BE2C (cell line): Measurements from ENCODE around the gene VAPA.

Source experiments
- DNase-seq: peaks from one replicate; pipeline ENCODE4 v3.0.0-alpha.2; 2020
- H3K27me3 ChIP-seq: fragments of 250-450 bp; sonication (Bioruptor Pico); 2 replicates; pipeline ENCODE4 v1.5.1; 2020; ENCODE audit warnings: mild to moderate bottlenecking
- H3K36me3 ChIP-seq: fragments of 250-450 bp; sonication (Bioruptor Pico); 2 replicates; pipeline ENCODE4 v1.5.1; 2020; ENCODE audit warnings: mild to moderate bottlenecking
- H3K4me1 ChIP-seq: fragments of 250-450 bp; sonication (Bioruptor Pico); 2 replicates; pipeline ENCODE4 v1.5.1; 2020
- H3K4me3 ChIP-seq: 2 replicates; pipeline ENCODE4 v1.5.1; 2011; ENCODE audit warnings: low read depth, low read length
- H3K9me3 ChIP-seq: fragments of 250-450 bp; sonication (Bioruptor Pico); 2 replicates; pipeline ENCODE4 v1.5.1; 2020
- TF ChIP-seq, protein P1 (sequence below): IDR thresholded peaks from 2 replicates; pipeline ENCODE4 v1.5.1; 2012; ENCODE audit warnings: mild to moderate bottlenecking, low read depth, low read length

The VAPA gene

DNA sequence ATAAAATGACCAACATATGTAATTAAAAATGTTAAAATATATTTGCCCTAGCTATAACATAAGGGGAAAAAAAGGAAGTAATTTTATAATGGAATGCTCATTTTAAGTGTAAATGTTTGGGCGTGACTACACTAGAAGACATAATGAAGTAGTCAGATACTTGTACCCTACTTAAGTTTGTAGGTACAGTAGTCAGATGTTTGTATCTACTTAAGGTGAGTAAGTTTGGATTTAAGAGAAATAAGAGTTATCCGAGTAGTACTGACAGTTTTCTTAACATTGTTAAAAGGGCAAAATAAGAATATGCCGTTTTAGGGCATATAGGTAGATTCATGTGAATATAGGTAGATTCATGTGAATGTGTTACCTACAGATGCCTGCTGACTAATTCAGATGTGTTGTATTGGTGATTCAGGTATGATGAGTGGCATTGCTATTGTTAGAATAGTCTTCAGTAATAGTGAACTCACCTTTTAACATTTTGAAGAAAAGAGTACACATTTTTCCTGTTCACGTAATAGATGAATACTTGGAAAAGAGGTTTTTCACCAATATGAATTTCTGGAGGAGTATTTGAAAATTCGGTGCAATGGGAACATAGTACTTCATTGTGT is 14.9 kb downstream of the VAPA start:
- H3K27me3 ChIP-seq: no peaks in the 10 kb centered on the region
- TF ChIP-seq, protein P1, sequence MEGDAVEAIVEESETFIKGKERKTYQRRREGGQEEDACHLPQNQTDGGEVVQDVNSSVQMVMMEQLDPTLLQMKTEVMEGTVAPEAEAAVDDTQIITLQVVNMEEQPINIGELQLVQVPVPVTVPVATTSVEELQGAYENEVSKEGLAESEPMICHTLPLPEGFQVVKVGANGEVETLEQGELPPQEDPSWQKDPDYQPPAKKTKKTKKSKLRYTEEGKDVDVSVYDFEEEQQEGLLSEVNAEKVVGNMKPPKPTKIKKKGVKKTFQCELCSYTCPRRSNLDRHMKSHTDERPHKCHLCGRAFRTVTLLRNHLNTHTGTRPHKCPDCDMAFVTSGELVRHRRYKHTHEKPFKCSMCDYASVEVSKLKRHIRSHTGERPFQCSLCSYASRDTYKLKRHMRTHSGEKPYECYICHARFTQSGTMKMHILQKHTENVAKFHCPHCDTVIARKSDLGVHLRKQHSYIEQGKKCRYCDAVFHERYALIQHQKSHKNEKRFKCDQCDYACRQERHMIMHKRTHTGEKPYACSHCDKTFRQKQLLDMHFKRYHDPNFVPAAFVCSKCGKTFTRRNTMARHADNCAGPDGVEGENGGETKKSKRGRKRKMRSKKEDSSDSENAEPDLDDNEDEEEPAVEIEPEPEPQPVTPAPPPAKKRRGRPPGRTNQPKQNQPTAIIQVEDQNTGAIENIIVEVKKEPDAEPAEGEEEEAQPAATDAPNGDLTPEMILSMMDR: no peak
- no peak overlapping the region for H3K4me3 ChIP-seq
- DNase-seq: no peak
- no peaks in the 10 kb centered on the region for H3K9me3 ChIP-seq
- H3K4me1 ChIP-seq: no peaks in the 10 kb centered on the region
- H3K36me3 ChIP-seq: peaks cover 2% of the 10 kb centered on the region; the same call in 1 of the 2 replicates

DNA sequence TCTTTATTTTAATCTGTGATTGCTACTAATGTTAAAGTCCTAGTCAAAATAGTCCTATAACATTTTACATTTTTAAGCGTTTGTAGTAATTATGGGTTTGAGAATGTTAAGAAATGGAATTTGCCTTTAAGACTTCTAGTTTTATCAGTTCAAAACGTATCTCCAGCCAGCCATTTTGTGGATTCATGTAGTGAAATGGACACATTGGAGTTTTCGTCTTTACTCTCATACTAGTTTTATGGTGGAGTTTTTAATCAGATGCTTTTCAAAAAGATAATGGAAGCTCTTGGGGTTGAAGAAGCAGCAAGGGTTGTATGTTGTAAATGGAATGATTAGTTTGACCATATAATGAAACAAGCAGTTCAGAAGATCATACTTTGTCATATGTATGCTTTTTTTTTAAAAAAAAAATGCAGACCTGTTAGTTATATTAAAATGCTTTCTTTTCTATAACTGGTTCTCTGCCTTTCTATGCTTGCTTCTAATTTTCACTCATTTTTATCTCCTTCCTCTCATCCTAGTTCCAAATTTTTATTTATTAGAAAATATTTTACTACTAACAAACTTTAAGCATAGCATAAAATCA is 16.6 kb downstream of the VAPA start:
- no peaks in the 10 kb centered on the region for H3K9me3 ChIP-seq
- H3K27me3 ChIP-seq: no peaks in the 10 kb centered on the region
- H3K36me3 ChIP-seq: peaks cover 5% of the 10 kb centered on the region; the same call in 1 of the 2 replicates
- TF ChIP-seq, protein P1: no peak
- no peak overlapping the region for H3K4me3 ChIP-seq
- DNase-seq: no peak
- H3K4me1 ChIP-seq: no peaks in the 10 kb centered on the region

DNA sequence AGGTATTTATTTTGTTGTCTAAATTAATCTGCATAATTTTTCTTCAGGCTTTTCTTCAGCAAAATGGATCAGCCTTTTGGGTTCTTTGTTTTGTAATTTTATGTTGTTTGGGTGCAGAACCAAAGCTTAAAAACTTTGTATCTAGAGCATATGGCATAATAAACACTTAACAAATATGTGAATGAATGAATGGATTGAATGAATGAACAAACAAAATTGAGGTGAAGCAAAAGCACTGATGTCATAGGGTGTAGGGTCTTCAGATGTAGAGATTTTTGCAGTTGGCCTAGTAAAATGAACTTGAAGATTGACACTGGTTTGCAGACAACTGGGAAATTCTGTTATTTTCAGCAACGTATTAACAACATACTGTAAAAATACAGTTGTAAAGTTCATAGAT is 17.3 kb downstream of the VAPA start:
- DNase-seq: no peak
- Histone ChIP-seq H3K27me3 (no peaks in the 10 kb centered on the region), H3K4me1 (no peaks in the 10 kb centered on the region), H3K4me3 (no peak overlapping the region), H3K9me3 (no peaks in the 10 kb centered on the region), H3K36me3 (peaks cover 5% of the 10 kb centered on the region; the same call in 1 of the 2 replicates)
- TF ChIP-seq, protein P1: no peak

DNA sequence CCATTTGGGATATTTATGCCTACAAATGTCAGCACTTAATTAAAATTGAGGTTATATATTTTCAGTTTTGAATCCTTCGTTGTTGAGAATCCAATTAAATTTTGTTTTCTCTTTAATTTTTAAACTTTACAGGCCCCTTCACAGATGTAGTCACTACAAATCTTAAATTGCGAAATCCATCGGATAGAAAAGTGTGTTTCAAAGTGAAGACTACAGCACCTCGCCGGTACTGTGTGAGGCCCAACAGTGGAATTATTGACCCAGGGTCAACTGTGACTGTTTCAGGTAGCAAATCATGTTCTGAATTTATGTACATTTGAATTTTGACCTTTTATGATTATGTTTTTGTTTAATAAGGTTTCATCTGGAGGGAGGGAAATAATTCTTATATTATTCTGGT is 17.9 kb downstream of the VAPA start:
- TF ChIP-seq, protein P1: no peak
- Histone ChIP-seq H3K4me1 (no peaks in the 10 kb centered on the region), H3K36me3 (peaks cover 7% of the 10 kb centered on the region), H3K4me3 (no peak overlapping the region), H3K27me3 (no peaks in the 10 kb centered on the region), H3K9me3 (no peaks in the 10 kb centered on the region)
- DNase-seq: no peak

DNA sequence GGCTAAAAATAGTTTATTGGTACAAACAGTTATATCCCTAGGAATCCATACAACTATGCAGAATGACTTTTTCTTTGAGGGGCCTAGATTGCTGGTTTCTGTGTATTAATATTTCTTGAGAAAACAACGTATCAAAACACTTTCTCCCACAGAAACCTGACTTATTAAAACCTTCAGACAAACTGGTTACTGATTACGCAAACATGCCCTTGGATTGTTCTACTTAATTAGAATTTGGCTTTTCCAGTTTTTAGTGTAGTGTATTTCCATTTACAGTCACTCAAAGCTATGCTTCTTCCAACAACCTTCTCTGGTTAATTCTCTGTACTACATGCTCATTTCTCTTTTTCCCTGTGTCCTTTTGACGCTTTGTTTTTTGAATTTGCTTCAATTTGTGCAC is 20.0 kb downstream of the VAPA start:
- DNase-seq: no peak
- peaks cover 11% of the 10 kb centered on the region for H3K36me3 ChIP-seq
- no peaks in the 10 kb centered on the region for H3K4me1 ChIP-seq
- H3K27me3 ChIP-seq: no peaks in the 10 kb centered on the region
- TF ChIP-seq, protein P1: no peak
- no peaks in the 10 kb centered on the region for H3K9me3 ChIP-seq
- H3K4me3 ChIP-seq: no peak overlapping the region

DNA sequence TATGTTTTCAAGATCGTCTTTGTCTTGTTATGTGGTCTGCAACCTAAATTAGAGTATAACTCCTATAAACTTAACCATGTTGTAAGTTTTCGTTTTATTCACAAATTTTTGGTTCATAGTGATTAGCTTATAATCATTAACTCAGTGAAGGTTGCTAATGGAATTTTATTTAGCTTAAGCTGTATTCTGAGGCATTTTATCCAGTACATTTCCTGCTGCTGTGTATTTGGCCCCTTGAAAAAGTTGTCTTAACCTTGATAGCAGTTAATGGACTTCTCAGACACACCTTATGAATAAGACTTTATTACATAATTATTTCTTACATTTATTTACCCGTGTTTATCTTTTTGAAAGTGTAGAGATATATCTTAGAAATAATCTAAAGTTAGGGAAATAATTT is 20.5 kb downstream of the VAPA start:
- no peak for DNase-seq
- peaks cover 11% of the 10 kb centered on the region for H3K36me3 ChIP-seq
- no peaks in the 10 kb centered on the region for H3K9me3 ChIP-seq
- TF ChIP-seq, protein P1: no peak
- no peaks in the 10 kb centered on the region for H3K4me1 ChIP-seq
- no peaks in the 10 kb centered on the region for H3K27me3 ChIP-seq
- no peak overlapping the region for H3K4me3 ChIP-seq
